Common myeloid progenitor, CD34-positive (primary cell): ENCODE results near the gene MON2.
"Not testable (repeated sequence)": the region's sequence is repeated elsewhere in the genome, so short reads cannot be mapped to it uniquely, and the experiment has no call there.

Experiments
- CTCF ChIA-PET: fragments of 350-600 bp; sonication (Branson Sonifier 250); formaldehyde crosslinking; loops from one replicate; lab custom pipeline; 2021; ENCODE audit warnings: antibody characterized with exemption; lab: Charles Lee
- POLR2A ChIA-PET: fragments of 350-600 bp; sonication (Branson Sonifier 250); formaldehyde crosslinking; loops from one replicate; lab custom pipeline; 2021; ENCODE audit warnings: antibody characterized with exemption; lab: Charles Lee
- DNase-seq, 3 donors: peaks; one replicate each; pipeline versions ENCODE4 v3.0.0 to v3.0.0-alpha.2; 2013
- H3K27ac ChIP-seq, 2 experiments: 1 replicate in 1 of 2; 2 replicates in 1 of 2; pipeline ENCODE4 v1.7.0; 2013; ENCODE audit warnings: inconsistent platforms in 2 of 2, low read length in 2 of 2, mild to moderate bottlenecking in 2 of 2, low read depth in 1 of 2, moderate library complexity in 1 of 2; ENCODE audit not compliant: severe bottlenecking in 2 of 2, insufficient read depth in 1 of 2, poor library complexity in 1 of 2
- H3K27me3 ChIP-seq, 5 experiments: replicated peaks in 2 of 5; 1 replicate in 3 of 5; 2 replicates in 2 of 5; pipeline versions ENCODE4 v1.6.1 to v1.7.0; 2013; ENCODE audit warnings: low read length in 4 of 5, mild to moderate bottlenecking in 2 of 5, moderate library complexity in 2 of 5, inconsistent platforms in 1 of 5; ENCODE audit not compliant: insufficient read depth in 5 of 5, control insufficient read depth in 4 of 5
- H3K36me3 ChIP-seq, 4 experiments: 1 replicate in 2 of 4; 2 replicates in 2 of 4; pipeline versions ENCODE4 v1.6.1 to v1.7.0; 2013; ENCODE audit warnings: low read length in 3 of 4, control low read depth in 1 of 4, mild to moderate bottlenecking in 1 of 4; ENCODE audit not compliant: control insufficient read depth in 4 of 4, insufficient read depth in 4 of 4
- H3K4me1 ChIP-seq, 4 experiments: 1 replicate in 3 of 4; 2 replicates in 1 of 4; pipeline versions ENCODE4 v1.6.1 to v1.7.1; 2013; ENCODE audit warnings: low read length in 3 of 4, mild to moderate bottlenecking in 3 of 4, control low read depth in 1 of 4, inconsistent platforms in 1 of 4, moderate library complexity in 1 of 4; ENCODE audit not compliant: control insufficient read depth in 4 of 4, insufficient read depth in 4 of 4; ENCODE audit errors: control extremely low read depth in 1 of 4
- H3K4me3 ChIP-seq, 7 experiments: 1 replicate in 4 of 7; 2 replicates in 3 of 7; pipeline versions ENCODE4 v1.5.1 to v1.7.0; 2013; ENCODE audit warnings: mild to moderate bottlenecking in 7 of 7, low read length in 6 of 7, moderate library complexity in 6 of 7, inconsistent platforms in 2 of 7, low read depth in 2 of 7, control low read depth in 1 of 7; ENCODE audit not compliant: insufficient read depth in 4 of 7, control insufficient read depth in 1 of 7; ENCODE audit errors: extremely low read depth in 1 of 7
- H3K9me3 ChIP-seq, 5 experiments: 1 replicate in 4 of 5; 2 replicates in 1 of 5; pipeline versions ENCODE4 v1.6.1 to v1.7.1; 2013; ENCODE audit warnings: low read length in 4 of 5, mild to moderate bottlenecking in 2 of 5, inconsistent platforms in 1 of 5, low read depth in 1 of 5, moderate library complexity in 1 of 5; ENCODE audit not compliant: control insufficient read depth in 4 of 5, insufficient read depth in 2 of 5; ENCODE audit errors: control extremely low read depth in 1 of 5
- WGBS: methylation state at CpG from one replicate; pipeline ENCODE4 v1.1.5; 2013; ENCODE audit not compliant: insufficient coverage; 5-methylcytosine and 5-hydroxymethylcytosine counted together

Gene MON2

GRCh38 chr12:62514080-62514479 lies 47.5 kb downstream of the MON2 start:
- H3K27me3 ChIP-seq, H3K4me3 ChIP-seq, DNase-seq, POLR2A ChIA-PET, H3K27ac ChIP-seq, CTCF ChIA-PET: not testable (repeated sequence)
- WGBS, result 90% methylated on average over 3 of the region's 3 CpGs
- peaks cover 0 to 18% (median 6%) of the 10 kb centered on the region in 4 experiments for H3K4me1 ChIP-seq
- peaks cover 0 to 17% (median 6%) of the 10 kb centered on the region in 5 experiments for H3K9me3 ChIP-seq
- H3K36me3 ChIP-seq, result peaks cover 5 to 27% (median 7%) of the 10 kb centered on the region in 4 experiments

GRCh38 chr12:62516927-62517326 lies 50.3 kb downstream of the MON2 start:
- H3K4me3 ChIP-seq, result no peak overlapping the region
- peaks cover 0 to 12% (median 6%) of the 10 kb centered on the region in 5 experiments for H3K9me3 ChIP-seq
- CTCF ChIA-PET, result interaction anchor here (1.2 kb wide), 1 partner anchor 10 kb away, joined by 3 read pairs; no protein-coding TSS in a partner anchor
- peaks cover 0 to 18% (median 6%) of the 10 kb centered on the region in 4 experiments for H3K4me1 ChIP-seq
- no peak overlapping the region for H3K27ac ChIP-seq
- POLR2A ChIA-PET, result no interaction called here
- H3K27me3 ChIP-seq, result no peaks in the 10 kb centered on the region
- peaks cover 0 to 17% (median 3%) of the 10 kb centered on the region in 4 experiments for H3K36me3 ChIP-seq
- peak in 2 of 3 donors; percentile 71 to 76 for DNase-seq

GRCh38 chr12:62517887-62518286 lies 51.3 kb downstream of the MON2 start:
- POLR2A ChIA-PET, result no interaction called here
- peaks cover 0 to 8% (median 3%) of the 10 kb centered on the region in 4 experiments for H3K36me3 ChIP-seq
- no peaks in the 10 kb centered on the region for H3K27me3 ChIP-seq
- no peak for DNase-seq
- H3K4me3 ChIP-seq, result no peak overlapping the region
- H3K4me1 ChIP-seq, result peaks cover 0 to 18% (median 6%) of the 10 kb centered on the region in 4 experiments
- CTCF ChIA-PET, result interaction anchor here (1.2 kb wide), 1 partner anchor 9 kb away, joined by 3 read pairs; no protein-coding TSS in a partner anchor
- H3K27ac ChIP-seq, result no peak overlapping the region
- 100% methylated on average over 1 of the region's 2 CpGs for WGBS
- H3K9me3 ChIP-seq, result peaks cover 0 to 6% (median 3%) of the 10 kb centered on the region in 5 experiments

GRCh38 chr12:62519043-62519442 lies 52.4 kb downstream of the MON2 start:
- H3K27ac ChIP-seq, result no peak overlapping the region
- WGBS, result no CpG with 5 or more reads among the region's 5 CpGs
- CTCF ChIA-PET, result interaction anchor here (1.2 to 1.3 kb wide), 2 partner anchors 17 to 279 kb away, joined by 3 to 5 read pairs; no protein-coding TSS in a partner anchor
- peaks cover 0 to 18% (median 6%) of the 10 kb centered on the region in 4 experiments for H3K4me1 ChIP-seq
- POLR2A ChIA-PET, result no interaction called here
- no peaks in the 10 kb centered on the region for H3K27me3 ChIP-seq
- H3K4me3 ChIP-seq, result no peak overlapping the region
- peaks cover 0 to 7% (median 4%) of the 10 kb centered on the region in 4 experiments for H3K36me3 ChIP-seq
- peaks cover 0 to 5% (median 3%) of the 10 kb centered on the region in 5 experiments for H3K9me3 ChIP-seq
- DNase-seq, result no peak

GRCh38 chr12:62520361-62520760 lies 53.7 kb downstream of the MON2 start:
- H3K4me3 ChIP-seq, result no peak overlapping the region
- H3K9me3 ChIP-seq, result no peaks in the 10 kb centered on the region
- ChIA-PET CTCF (interaction anchor here (0.6 to 1.0 kb wide), 3 partner anchors 19 to 274 kb away, joined by 3 read pairs; no protein-coding TSS in a partner anchor), POLR2A (no interaction called here)
- 93% methylated on average over 3 of the region's 5 CpGs for WGBS
- H3K27ac ChIP-seq, result no peak overlapping the region
- no peaks in the 10 kb centered on the region for H3K27me3 ChIP-seq
- peaks cover 0 to 6% (median 3%) of the 10 kb centered on the region in 4 experiments for H3K36me3 ChIP-seq
- H3K4me1 ChIP-seq, result peaks cover 0 to 18% (median 7%) of the 10 kb centered on the region in 4 experiments
- no peak for DNase-seq

- ChIA-PET POLR2A (no interaction called here), CTCF (interaction anchor here (0.8 to 1.0 kb wide), 4 partner anchors 27 to 88 kb away, joined by 3 to 4 read pairs (median 3); no protein-coding TSS in a partner anchor)
- no peak overlapping the region for H3K27ac ChIP-seq
- peaks cover 0 to 6% (median 4%) of the 10 kb centered on the region in 4 experiments for H3K36me3 ChIP-seq
- peak in 2 of 3 donors; percentile 32 to 39 for DNase-seq
- H3K4me3 ChIP-seq, result no peak overlapping the region
- WGBS, result 100% methylated on average over 1 of the region's 2 CpGs
- H3K9me3 ChIP-seq, result no peaks in the 10 kb centered on the region
- no peaks in the 10 kb centered on the region for H3K27me3 ChIP-seq
- peaks cover 0 to 4% (median under 1%) of the 10 kb centered on the region in 4 experiments for H3K4me1 ChIP-seq
Measured at GRCh38 chr12:62522984-62523383, 56.4 kb downstream of the MON2 start.

- Histone ChIP-seq H3K9me3 (no peaks in the 10 kb centered on the region), H3K36me3 (peaks cover 0 to 6% (median 4%) of the 10 kb centered on the region in 4 experiments), H3K4me1 (peaks cover 0 to 4% (median 0%) of the 10 kb centered on the region in 4 experiments), H3K27ac (no peak overlapping the region), H3K4me3 (no peak overlapping the region), H3K27me3 (no peaks in the 10 kb centered on the region)
- no peak for DNase-seq
- CTCF ChIA-PET, result interaction anchor here (0.8 to 1.0 kb wide), 4 partner anchors 27 to 88 kb away, joined by 3 to 4 read pairs (median 3); no protein-coding TSS in a partner anchor
- WGBS, result no CpG with 5 or more reads among the region's 1 CpG
- POLR2A ChIA-PET, result no interaction called here
Measured at GRCh38 chr12:62523619-62524018, 57.0 kb downstream of the MON2 start.
